ENCODE measurements around the gene KLHL1.

KLHL1 gene

GRCh38 chr13:69677343-69677742 is 430.9 kb downstream of the KLHL1 start:
- FAIRE-seq: no peak

- FAIRE-seq: no peak
Measured at GRCh38 chr13:69676286-69676685, 432.0 kb downstream of the KLHL1 start.

GRCh38 chr13:69660155-69660554 is 448.1 kb downstream of the KLHL1 start:
- FAIRE-seq: no peak

DNA sequence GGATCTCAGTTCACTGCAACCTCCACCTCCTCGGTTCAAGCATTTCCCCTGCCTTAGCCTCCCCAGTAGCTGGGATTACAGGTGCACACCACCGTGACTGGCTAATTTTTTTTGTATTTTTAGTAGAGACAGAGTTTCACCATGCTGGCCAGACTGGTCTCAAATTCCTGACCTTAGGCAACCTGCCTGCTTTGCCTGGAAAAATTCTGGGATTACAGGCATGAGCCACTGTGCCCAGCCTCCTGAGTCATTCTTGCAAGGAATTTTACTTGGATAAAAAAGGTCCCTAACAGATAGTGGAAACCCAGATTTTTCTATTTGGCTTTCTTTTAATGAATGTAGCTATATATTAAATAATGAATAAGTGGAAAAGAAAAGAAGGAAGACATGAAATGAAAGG is 450.6 kb downstream of the KLHL1 start:
- no peak for FAIRE-seq

- no peak for FAIRE-seq
Measured at GRCh38 chr13:69654392-69654791, 453.9 kb downstream of the KLHL1 start.

All from G401.6 (cell line).